ENCODE measurements around the gene TMEM9.

Gene TMEM9

DNA sequence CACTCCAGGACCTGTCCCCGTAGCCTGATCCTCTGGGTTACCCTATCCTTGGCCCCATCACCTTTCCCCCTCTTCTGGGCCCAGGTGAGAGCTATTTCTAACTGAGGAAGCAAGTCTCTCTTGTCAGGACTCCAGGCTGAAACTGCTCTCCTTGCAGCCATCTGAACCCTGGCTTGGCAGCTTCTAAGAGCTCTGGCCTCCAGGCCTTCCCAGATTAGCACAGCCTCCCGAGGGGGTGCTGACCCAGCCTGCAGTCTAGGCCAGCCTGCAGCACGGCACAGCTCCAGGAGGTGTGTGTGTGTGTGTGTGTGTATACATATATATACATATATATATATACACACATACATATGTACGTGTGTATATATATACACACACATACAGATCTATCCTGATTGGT lies 59.4 kb downstream of the TMEM9 start:
- ChIA-PET POLR2A (no interaction called here), CTCF (interaction anchor here (0.6 kb wide), 1 partner anchor 52 kb away, joined by 3 read pairs; no protein-coding TSS in a partner anchor)
- TF ChIP-seq FOXA1 (IDR thresholded peaks at IDR 0.05) (no peak), NFRKB (IDR thresholded peaks at IDR 0.05) (no peak), FOXK2 (IDR thresholded peaks at IDR 0.05) (no peak), ZNF384 (IDR thresholded peaks at IDR 0.05) (no peak), L3MBTL2 (conservative IDR thresholded peaks at IDR 0.05) (no peak), FOXM1 (IDR thresholded peaks at IDR 0.05; ENCODE audit: borderline replicate concordance) (no peak), SP1 (IDR thresholded peaks at IDR 0.05) (no peak), TARDBP (IDR thresholded peaks at IDR 0.05) (no peak), ELF4 (IDR thresholded peaks at IDR 0.05) (no peak), CTBP1 (IDR thresholded peaks at IDR 0.05; ENCODE audit: borderline replicate concordance) (no peak), ARNT (IDR thresholded peaks at IDR 0.05) (no peak), BHLHE40 (IDR thresholded peaks at IDR 0.05; ENCODE audit: borderline replicate concordance) (no peak), LEF1 (IDR thresholded peaks at IDR 0.05; ENCODE audit: borderline replicate concordance) (no peak), HDGF (IDR thresholded peaks at IDR 0.05; ENCODE audit: borderline replicate concordance) (no peak), SUZ12 (IDR thresholded peaks at IDR 0.05) (no peak)
- TF ChIP-seq, protein P1, sequence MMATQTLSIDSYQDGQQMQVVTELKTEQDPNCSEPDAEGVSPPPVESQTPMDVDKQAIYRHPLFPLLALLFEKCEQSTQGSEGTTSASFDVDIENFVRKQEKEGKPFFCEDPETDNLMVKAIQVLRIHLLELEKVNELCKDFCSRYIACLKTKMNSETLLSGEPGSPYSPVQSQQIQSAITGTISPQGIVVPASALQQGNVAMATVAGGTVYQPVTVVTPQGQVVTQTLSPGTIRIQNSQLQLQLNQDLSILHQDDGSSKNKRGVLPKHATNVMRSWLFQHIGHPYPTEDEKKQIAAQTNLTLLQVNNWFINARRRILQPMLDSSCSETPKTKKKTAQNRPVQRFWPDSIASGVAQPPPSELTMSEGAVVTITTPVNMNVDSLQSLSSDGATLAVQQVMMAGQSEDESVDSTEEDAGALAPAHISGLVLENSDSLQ (IDR thresholded peaks at IDR 0.05) = no peak
- DNase-seq (ENCODE audit: extremely low spot score) = no peak

DNA sequence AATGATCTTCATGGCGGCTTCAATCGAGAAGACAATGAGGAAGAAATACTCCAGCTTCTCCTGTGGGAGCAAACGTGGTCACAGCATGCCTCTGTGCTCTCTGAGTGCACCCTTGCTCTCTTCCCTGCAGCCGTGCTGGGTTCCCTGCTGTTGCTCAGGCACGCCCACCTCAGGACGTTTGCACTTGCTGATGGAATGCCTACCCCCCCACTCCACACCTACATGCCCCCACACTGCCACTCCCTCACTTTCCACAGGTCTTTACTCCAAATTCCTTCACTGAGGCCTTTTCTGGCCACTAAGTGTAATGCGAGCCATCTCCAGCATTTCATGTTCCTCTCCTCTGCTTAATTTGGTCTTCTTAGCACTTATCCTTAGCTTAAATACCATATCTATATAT lies 60.3 kb downstream of the TMEM9 start:
- DNase-seq (ENCODE audit: extremely low spot score) = no peak
- POLR2A ChIA-PET = no interaction called here
- CTCF ChIA-PET = interaction anchor here (0.6 kb wide), 1 partner anchor 51 kb away, joined by 3 read pairs; no protein-coding TSS in a partner anchor
- TF ChIP-seq ARNT (IDR thresholded peaks at IDR 0.05) (no peak), NFRKB (IDR thresholded peaks at IDR 0.05) (no peak), ELF4 (IDR thresholded peaks at IDR 0.05) (no peak)
- TF ChIP-seq, protein P1 (IDR thresholded peaks at IDR 0.05) = no peak

DNA sequence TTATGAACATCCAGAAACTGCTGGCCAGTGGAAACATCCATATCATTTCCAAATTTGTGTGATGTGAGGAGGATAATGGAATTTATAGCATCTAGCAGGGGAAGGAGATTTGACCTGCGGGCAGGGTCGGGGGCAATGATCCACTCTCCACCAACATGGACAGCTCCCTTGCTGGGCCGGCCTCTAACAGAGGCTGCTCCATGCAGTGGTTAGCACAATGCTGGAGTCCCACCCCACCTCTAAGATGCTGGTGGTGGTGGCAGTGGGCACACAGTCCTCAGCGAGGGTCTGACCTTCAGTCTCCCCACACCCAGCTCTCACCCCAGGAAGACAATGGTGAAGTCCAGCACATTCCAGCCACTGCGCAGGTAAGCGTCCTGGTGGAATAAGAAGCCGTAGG lies 60.7 kb downstream of the TMEM9 start:
- no peak for DNase-seq (ENCODE audit: extremely low spot score)
- TF ChIP-seq BHLHE40 (IDR thresholded peaks at IDR 0.05; ENCODE audit: borderline replicate concordance) = no peak
- no peak for TF ChIP-seq HDGF (IDR thresholded peaks at IDR 0.05; ENCODE audit: borderline replicate concordance)
- TF ChIP-seq CTBP1 (IDR thresholded peaks at IDR 0.05; ENCODE audit: borderline replicate concordance) = no peak
- no peak for TF ChIP-seq NFRKB (IDR thresholded peaks at IDR 0.05)
- TF ChIP-seq TARDBP (IDR thresholded peaks at IDR 0.05) = no peak
- TF ChIP-seq, protein P1 (IDR thresholded peaks at IDR 0.05) = no peak
- no peak for TF ChIP-seq L3MBTL2 (conservative IDR thresholded peaks at IDR 0.05)
- TF ChIP-seq FOXK2 (IDR thresholded peaks at IDR 0.05) = no peak
- TF ChIP-seq ARNT (IDR thresholded peaks at IDR 0.05) = no peak
- no peak for TF ChIP-seq SP1 (IDR thresholded peaks at IDR 0.05)
- no peak for TF ChIP-seq ZNF384 (IDR thresholded peaks at IDR 0.05)
- TF ChIP-seq FOXA1 (IDR thresholded peaks at IDR 0.05) = no peak
- CTCF ChIA-PET = no interaction called here
- POLR2A ChIA-PET = no interaction called here

DNA sequence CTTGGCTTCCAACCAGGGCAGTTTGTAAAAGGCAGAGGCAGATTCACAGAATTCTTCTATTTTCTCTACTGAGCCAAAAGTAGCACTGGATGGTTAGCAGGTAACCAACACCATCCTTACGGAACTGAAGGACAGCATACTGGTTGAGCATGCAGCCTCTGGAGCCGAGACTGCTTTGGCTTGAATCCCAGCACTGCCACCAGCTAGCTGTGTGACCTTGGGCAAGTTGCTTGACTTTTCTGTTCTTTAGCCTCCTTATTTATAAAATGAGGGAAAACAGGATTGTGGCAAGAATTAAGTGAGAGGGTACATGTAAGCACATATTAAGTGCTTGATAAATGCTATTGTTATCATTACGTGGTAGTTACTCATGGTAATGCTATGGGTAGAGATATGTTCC lies 61.5 kb downstream of the TMEM9 start:
- no peak for TF ChIP-seq ARNT (IDR thresholded peaks at IDR 0.05)
- no peak for TF ChIP-seq SP1 (IDR thresholded peaks at IDR 0.05)
- no peak for TF ChIP-seq ZNF384 (IDR thresholded peaks at IDR 0.05)
- ChIA-PET CTCF (no interaction called here), POLR2A (no interaction called here)
- DNase-seq (ENCODE audit: extremely low spot score) = no peak

DNA sequence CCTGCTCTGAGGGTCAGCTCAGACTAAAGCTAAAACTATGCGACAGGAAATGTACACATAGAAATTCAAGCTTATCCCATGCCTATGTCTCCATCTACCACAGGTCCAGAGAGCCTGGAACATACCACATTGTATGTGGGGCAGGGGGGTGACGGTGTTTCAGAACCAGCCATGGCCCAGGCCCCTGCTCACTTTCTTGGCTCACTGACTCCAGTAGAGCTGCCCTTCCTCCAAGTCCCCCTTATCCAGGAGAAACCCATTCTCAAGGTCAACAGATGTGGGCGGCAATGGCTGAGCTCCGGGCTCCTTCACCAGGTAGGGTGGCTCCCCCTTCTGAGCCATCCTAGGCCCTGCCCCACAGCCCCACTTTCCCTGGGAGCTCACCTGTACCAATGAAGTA lies 63.0 kb downstream of the TMEM9 start:
- DNase-seq (ENCODE audit: extremely low spot score) = no peak
- TF ChIP-seq HDGF (IDR thresholded peaks at IDR 0.05; ENCODE audit: borderline replicate concordance) (no peak), TARDBP (IDR thresholded peaks at IDR 0.05) (no peak), ZNF384 (IDR thresholded peaks at IDR 0.05) (no peak), BHLHE40 (IDR thresholded peaks at IDR 0.05; ENCODE audit: borderline replicate concordance) (no peak), CTBP1 (IDR thresholded peaks at IDR 0.05; ENCODE audit: borderline replicate concordance) (no peak), NFRKB (IDR thresholded peaks at IDR 0.05) (no peak), L3MBTL2 (conservative IDR thresholded peaks at IDR 0.05) (no peak), FOXK2 (IDR thresholded peaks at IDR 0.05) (no peak), SP1 (IDR thresholded peaks at IDR 0.05) (no peak), LEF1 (IDR thresholded peaks at IDR 0.05; ENCODE audit: borderline replicate concordance) (no peak), FOXA1 (IDR thresholded peaks at IDR 0.05) (no peak), SUZ12 (IDR thresholded peaks at IDR 0.05) (no peak), FOXM1 (IDR thresholded peaks at IDR 0.05; ENCODE audit: borderline replicate concordance) (no peak), ARNT (IDR thresholded peaks at IDR 0.05) (no peak), ELF4 (IDR thresholded peaks at IDR 0.05) (no peak)
- TF ChIP-seq, protein P1 (IDR thresholded peaks at IDR 0.05) = no peak
- POLR2A ChIA-PET = no interaction called here
- CTCF ChIA-PET = interaction anchor here (0.6 to 1.1 kb wide), 3 partner anchors 22 to 329 kb away, joined by 3 to 4 read pairs (median 3); no protein-coding TSS in a partner anchor

DNA sequence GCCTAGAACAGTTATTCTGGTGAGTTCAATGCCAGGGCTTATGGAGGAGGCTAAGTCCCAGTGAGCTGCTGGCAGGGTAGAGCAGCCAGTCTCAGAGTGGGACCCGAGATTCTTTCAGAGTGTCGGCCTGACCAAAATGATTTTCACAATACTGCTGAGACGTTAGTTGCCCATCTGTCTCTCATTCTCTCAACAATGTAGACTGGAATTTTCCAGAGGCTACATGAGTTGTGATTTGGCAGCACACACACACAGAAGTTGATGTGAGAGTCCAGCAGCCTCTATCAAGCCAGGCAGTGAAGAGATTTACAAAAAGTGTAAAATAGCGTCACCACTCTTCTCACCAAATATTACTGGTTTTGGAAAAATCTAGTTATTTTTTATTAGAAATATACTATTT lies 63.7 kb downstream of the TMEM9 start:
- TF ChIP-seq ARNT (IDR thresholded peaks at IDR 0.05) (no peak), ELF4 (IDR thresholded peaks at IDR 0.05) (no peak), FOXM1 (IDR thresholded peaks at IDR 0.05; ENCODE audit: borderline replicate concordance) (no peak), FOXA1 (IDR thresholded peaks at IDR 0.05) (no peak), LEF1 (IDR thresholded peaks at IDR 0.05; ENCODE audit: borderline replicate concordance) (no peak), SUZ12 (IDR thresholded peaks at IDR 0.05) (no peak), L3MBTL2 (conservative IDR thresholded peaks at IDR 0.05) (no peak), HDGF (IDR thresholded peaks at IDR 0.05; ENCODE audit: borderline replicate concordance) (no peak), FOXK2 (IDR thresholded peaks at IDR 0.05) (no peak), CTBP1 (IDR thresholded peaks at IDR 0.05; ENCODE audit: borderline replicate concordance) (no peak), ZNF384 (IDR thresholded peaks at IDR 0.05) (no peak), BHLHE40 (IDR thresholded peaks at IDR 0.05; ENCODE audit: borderline replicate concordance) (no peak), TARDBP (IDR thresholded peaks at IDR 0.05) (no peak), SP1 (IDR thresholded peaks at IDR 0.05) (no peak), NFRKB (IDR thresholded peaks at IDR 0.05) (no peak)
- TF ChIP-seq, protein P1 (IDR thresholded peaks at IDR 0.05) = no peak
- ChIA-PET CTCF (interaction anchor here (0.6 to 1.0 kb wide), 2 partner anchors 23 to 213 kb away, joined by 3 read pairs; no protein-coding TSS in a partner anchor), POLR2A (no interaction called here)
- no peak for DNase-seq (ENCODE audit: extremely low spot score)

All from HEK293T (cell line).